K562 (cell line): ENCODE results near the gene SPRY2. TPM values are rescaled to one million over a fixed set of nuclear protein-coding genes. Genes with fewer than 3 reads are reported as not detected.
"Not testable (repeated sequence)": the region's sequence is repeated elsewhere in the genome, so short reads cannot be mapped to it uniquely, and the experiment has no call there.

Experiments used
- ATAC-seq: fragments of 200-7000 bp; cut with Tn5 transposase; 3 replicates; pipeline ENCODE4 v1.9.1; 2020; ENCODE audit warnings: moderate library complexity
- BruUV-seq: library from RNA; stranded (reverse); fragments of 400-500 nt; replicated peaks from 2 replicates; lab custom pipeline; 2021; lab: Mats Ljungman, UMichigan
- CTCF ChIA-PET: fragments of 300-600 bp; formaldehyde crosslinking; extraction: SDS; loops from one replicate; lab custom pipeline; 2021; ENCODE audit warnings: low intra/inter-chr PET ratio; lab: Yijun Ruan, JAX
- POLR2A ChIA-PET: fragments of 300-600, 350-650 bp; sonication (Branson Sonifier 250); formaldehyde crosslinking; extraction: SDS; loops from one replicate; lab custom pipeline; 2021; ENCODE audit warnings: antibody characterized with exemption, inconsistent platforms; lab: Yijun Ruan, JAX
- DNase-seq, 4 experiments: peaks; one replicate each; pipeline versions ENCODE4 v3.0.0 to v3.0.0-alpha.2; 2011 to 2018; ENCODE audit warnings: low spot score in 3 of 4, mixed read lengths in 3 of 4; ENCODE audit errors: extremely low read depth in 1 of 4
- FAIRE-seq: peaks from 2 replicates; lab custom pipeline; 2011; peaks lifted over from hg19 to GRCh38; lab: Jason Lieb, UNC
- H2AFZ ChIP-seq: 2 replicates; pipeline ENCODE4 v1.6.0; 2011; ENCODE audit warnings: low read depth, low read length, control low read depth, inconsistent platforms
- H3K27ac ChIP-seq: fragments of 200-600 bp; 3 replicates; pipeline ENCODE4 v1.8.0; 2011; ENCODE audit warnings: low read depth, mild to moderate bottlenecking, control low read depth, inconsistent platforms, low read length, moderate library complexity, mixed read lengths; ENCODE audit errors: extremely low read depth
- H3K27me3 ChIP-seq, 2 experiments: fragments of 300-600 bp in 1 of 2; 2 replicates in 1 of 2; 3 replicates in 1 of 2; pipeline versions ENCODE4 v1.6.0 to v1.8.0; 2011; ENCODE audit warnings: inconsistent platforms in 2 of 2, low read length in 2 of 2, mild to moderate bottlenecking in 1 of 2, mixed read lengths in 1 of 2, moderate library complexity in 1 of 2; ENCODE audit not compliant: control insufficient read depth in 2 of 2, insufficient read depth in 2 of 2
- H3K36me3 ChIP-seq: fragments of 300-600 bp; 3 replicates; pipeline ENCODE4 v1.8.0; 2011; ENCODE audit warnings: mild to moderate bottlenecking, low read length, inconsistent platforms; ENCODE audit not compliant: control insufficient read depth, insufficient read depth
- H3K4me1 ChIP-seq, 2 experiments: fragments of 200-600 bp in 1 of 2; replicated peaks in 1 of 2; 2 replicates in 1 of 2; 3 replicates in 1 of 2; pipeline versions ENCODE4 v1.5.1 to v1.8.0; 2011; ENCODE audit warnings: inconsistent platforms in 2 of 2, low read length in 2 of 2, mild to moderate bottlenecking in 1 of 2, mixed read lengths in 1 of 2, moderate library complexity in 1 of 2; ENCODE audit not compliant: control insufficient read depth in 2 of 2, insufficient read depth in 2 of 2
- H3K4me2 ChIP-seq: 2 replicates; pipeline ENCODE4 v1.6.1; 2011; ENCODE audit warnings: low read length, control low read depth, inconsistent platforms, mixed read lengths; ENCODE audit not compliant: insufficient read depth
- H3K4me3 ChIP-seq: fragments of 200-600 bp; sonication (generic), shearing (Covaris generic); 2 replicates; pipeline ENCODE4 v1.5.1; 2016; ENCODE audit warnings: control low read depth, inconsistent platforms
- H3K79me2 ChIP-seq: fragments of 200-600 bp; 3 replicates; pipeline ENCODE4 v1.8.0; 2011; ENCODE audit warnings: low read length, inconsistent platforms; ENCODE audit not compliant: control insufficient read depth, insufficient read depth
- H3K9ac ChIP-seq, 2 experiments: 2 replicates each; pipeline versions ENCODE4 v1.6.0 to v1.6.1; 2011; ENCODE audit warnings: low read depth in 2 of 2, low read length in 2 of 2, control low read depth in 1 of 2, inconsistent platforms in 1 of 2, mild to moderate bottlenecking in 1 of 2, mixed read lengths in 1 of 2; ENCODE audit not compliant: insufficient read depth in 1 of 2
- H3K9me1 ChIP-seq: one replicate; pipeline ENCODE4 v1.6.0; 2011; ENCODE audit warnings: inconsistent platforms, mild to moderate bottlenecking, low read length, moderate library complexity; ENCODE audit not compliant: control insufficient read depth, insufficient read depth
- H3K9me3 ChIP-seq: replicated peaks from 2 replicates; pipeline ENCODE4 v1.5.1; 2011; ENCODE audit warnings: low read depth, low read length, inconsistent platforms; ENCODE audit not compliant: control insufficient read depth, insufficient read depth
- H4K20me1 ChIP-seq: replicated peaks from 2 replicates; pipeline ENCODE4 v1.6.1; 2011; ENCODE audit warnings: low read length, inconsistent platforms, mixed read lengths; ENCODE audit not compliant: control insufficient read depth, insufficient read depth
- CHCHD3 ChIP-seq: fragments of 250-450 bp; sonication (Bioruptor Pico); IDR thresholded peaks from 2 replicates; pipeline ENCODE4 v2.1.2; 2022; ENCODE audit warnings: mild to moderate bottlenecking
- HDGF ChIP-seq: fragments of 450-650 bp; IDR thresholded peaks from 2 replicates; pipeline ENCODE4 v1.6.1; 2016
- KDM4B ChIP-seq, 2 experiments: fragments of 450-650 bp in 1 of 2; sonication (generic) in 1 of 2; IDR thresholded peaks; 2 replicates each; pipeline ENCODE4 v1.6.1; 2016 to 2017; ENCODE audit warnings: borderline replicate concordance in 2 of 2, antibody characterized with exemption in 1 of 2, low read depth in 1 of 2, mild to moderate bottlenecking in 1 of 2
- POLR3G ChIP-seq: IDR thresholded peaks from 2 replicates; pipeline ENCODE4 v1.6.1; 2011; ENCODE audit not compliant: insufficient read length, insufficient replicate concordance; ENCODE audit errors: extremely low read depth
- ZFP1 ChIP-seq: fragments of 450-650 bp; formaldehyde crosslinking; IDR thresholded peaks from 2 replicates; pipeline ENCODE4 v1.4.0; 2020; ENCODE audit warnings: mild to moderate bottlenecking, mixed read lengths
- WGBS: fragments of 100-300 bp; shearing (Covaris generic); methylation state at CpG from one replicate; pipeline ENCODE4 v1.1.6; 2016; ENCODE audit warnings: low coverage, mixed read lengths; ENCODE audit not compliant: insufficient coverage; ENCODE audit errors: missing lambda C conversion rate; 5-methylcytosine and 5-hydroxymethylcytosine counted together
- in situ Hi-C: fragments of 300-500 bp; cut with MboI; formaldehyde crosslinking; loops from 4 replicates; pipeline ENCODE4 v1.15.0; 2018; ENCODE audit warnings: inconsistent platforms, mixed read lengths
- intact Hi-C: fragments of 100-400 bp; cut with micrococcal nuclease; formaldehyde crosslinking; loops from 2 replicates; pipeline ENCODE4 v1.14.2; 2022
- polyA plus RNA-seq, 8 experiments: library from polyadenylated mRNA; depleted of rRNA in 4 of 8; stranded (reverse) in 5 of 8; unstranded in 3 of 8; fragments of >200 nt; fragmentation: Nextera tagmentation in 2 of 8; fragmentation: Illumina TruSeq in 1 of 8; extraction: Ambion mirVana in 2 of 8; extraction: Trizol in 1 of 8; gene quantifications; 2 replicates each; pipeline versions ENCODE4 v1.2.1 to v1.2.3, GENCODE V29; 2011 to 2014; ENCODE audit warnings: inconsistent platforms in 1 of 8, missing spikeins in 1 of 8
- total RNA-seq, 7 experiments: library from RNA; depleted of rRNA in 6 of 7; stranded (reverse); fragments of >200 nt in 6 of 7; fragmentation: Illumina TruSeq in 2 of 7; extraction: Trizol in 2 of 7; gene quantifications; 2 replicates each; pipeline versions ENCODE4 v1.2.1 to v1.2.3, GENCODE V29; 2011 to 2021; ENCODE audit warnings: low replicate concordance in 1 of 7
- TF ChIP-seq, protein P1 (sequence below), 2 experiments: fragments of 450-650 bp; conservative IDR thresholded peaks; 2 replicates each; pipeline ENCODE4 v1.6.1; 2017; ENCODE audit warnings: mild to moderate bottlenecking in 2 of 2, moderate library complexity in 2 of 2
- TF ChIP-seq, protein P2 (sequence below), 2 experiments: fragments of 450-650 bp in 1 of 2; sonication (generic) in 1 of 2; formaldehyde crosslinking; conservative IDR thresholded peaks; 2 replicates each; pipeline versions ENCODE4 v1.4.0 to v1.8.1; 2020 to 2022; ENCODE audit warnings: mild to moderate bottlenecking in 1 of 2, missing genetic modification reagents in 1 of 2
- TF ChIP-seq, protein P3 (sequence below): conservative IDR thresholded peaks from 2 replicates; pipeline ENCODE4 v1.6.1; 2011; ENCODE audit warnings: low read depth, mild to moderate bottlenecking, low read length; ENCODE audit not compliant: control insufficient read depth

SPRY2 gene
- total and polyA plus RNA-seq, 9 of the 15 experiments (the other 6 are each of a cell fraction or from before 2014, with no cell fraction given), result 1.8 to 7.8 (median 3.4) TPM

DNA sequence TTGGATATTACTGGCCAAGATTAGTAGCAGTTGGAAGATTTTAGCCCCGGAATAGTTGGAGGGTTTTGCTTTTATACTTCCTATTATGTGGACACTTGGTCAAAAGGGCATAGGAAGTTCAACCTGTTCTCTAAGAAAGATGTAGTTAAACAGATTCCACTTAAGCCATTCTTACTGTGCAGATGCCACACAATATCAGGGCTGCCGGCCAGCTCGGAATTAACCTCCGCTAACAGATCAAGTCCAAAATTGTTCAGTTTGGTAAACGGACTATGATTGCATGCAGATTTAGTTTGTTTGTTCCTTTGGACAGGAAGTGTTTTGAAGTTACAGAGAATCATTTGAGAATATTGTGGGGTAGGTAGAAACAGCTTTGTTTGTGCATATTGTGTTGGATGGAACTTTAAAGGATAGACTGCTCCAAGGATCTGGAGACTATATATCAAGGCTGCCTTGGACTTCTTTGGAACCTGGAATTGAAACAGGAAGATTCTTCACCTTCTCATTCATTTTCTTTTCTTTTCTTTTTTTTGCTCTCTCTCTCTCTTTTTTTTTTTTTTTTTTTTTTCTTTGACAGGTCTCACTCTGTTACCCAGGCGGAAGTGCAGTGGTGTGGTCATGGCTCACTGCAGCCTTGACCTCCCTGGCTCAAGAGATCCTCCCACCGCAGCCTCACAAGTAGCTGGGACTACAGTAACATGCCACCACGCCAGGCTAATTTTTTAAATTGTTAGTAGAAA is 5.0 kb upstream of the SPRY2 start:
- Histone ChIP-seq H3K79me2 (no peaks in the 10 kb centered on the region), H3K4me2 (no peak overlapping the region), H3K27ac (no peak overlapping the region), H3K9me1 (no peaks in the 10 kb centered on the region), H3K27me3 (no peaks in the 10 kb centered on the region), H3K9me3 (no peaks in the 10 kb centered on the region), H4K20me1 (no peaks in the 10 kb centered on the region), H2AFZ (no peak overlapping the region), H3K4me1 (peaks cover 3 to 11% of the 10 kb centered on the region in 2 experiments; a peak in 3 of 5 replicates), H3K4me3 (no peak overlapping the region), H3K9ac (no peak overlapping the region), H3K36me3 (no peaks in the 10 kb centered on the region)
- no TSS peak for BruUV-seq
- 50% methylated on average over 6 of the region's 8 CpGs for WGBS
- ChIA-PET POLR2A (interaction anchor here (0.9 kb wide), 1 partner anchor 9 kb away, joined by 4 read pairs; no protein-coding TSS in a partner anchor), CTCF (no interaction called here)
- no peak for ATAC-seq
- DNase-seq, result no peak
- in situ Hi-C loops (loop anchor here (25.0 kb wide), 1 partner anchor 909 kb away; no protein-coding TSS in a partner anchor), intact Hi-C loops (no loop called here)
- FAIRE-seq, result no peak
- TF ChIP-seq ZFP1 (CRISPR knock-in tag) (no peak), CHCHD3 (CRISPR knock-in tag) (no peak), POLR3G (no peak), KDM4B (IDR thresholded peaks at IDR 0.05; ENCODE audit: borderline replicate concordance in 2 of 2, low read depth in 1 of 2) (no peak), HDGF (no peak)
- TF ChIP-seq, protein P1, sequence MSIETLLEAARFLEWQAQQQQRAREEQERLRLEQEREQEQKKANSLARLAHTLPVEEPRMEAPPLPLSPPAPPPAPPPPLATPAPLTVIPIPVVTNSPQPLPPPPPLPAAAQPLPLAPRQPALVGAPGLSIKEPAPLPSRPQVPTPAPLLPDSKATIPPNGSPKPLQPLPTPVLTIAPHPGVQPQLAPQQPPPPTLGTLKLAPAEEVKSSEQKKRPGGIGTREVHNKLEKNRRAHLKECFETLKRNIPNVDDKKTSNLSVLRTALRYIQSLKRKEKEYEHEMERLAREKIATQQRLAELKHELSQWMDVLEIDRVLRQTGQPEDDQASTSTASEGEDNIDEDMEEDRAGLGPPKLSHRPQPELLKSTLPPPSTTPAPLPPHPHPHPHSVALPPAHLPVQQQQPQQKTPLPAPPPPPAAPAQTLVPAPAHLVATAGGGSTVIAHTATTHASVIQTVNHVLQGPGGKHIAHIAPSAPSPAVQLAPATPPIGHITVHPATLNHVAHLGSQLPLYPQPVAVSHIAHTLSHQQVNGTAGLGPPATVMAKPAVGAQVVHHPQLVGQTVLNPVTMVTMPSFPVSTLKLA (conservative IDR thresholded peaks at IDR 0.05), result no peak
- TF ChIP-seq, protein P2, sequence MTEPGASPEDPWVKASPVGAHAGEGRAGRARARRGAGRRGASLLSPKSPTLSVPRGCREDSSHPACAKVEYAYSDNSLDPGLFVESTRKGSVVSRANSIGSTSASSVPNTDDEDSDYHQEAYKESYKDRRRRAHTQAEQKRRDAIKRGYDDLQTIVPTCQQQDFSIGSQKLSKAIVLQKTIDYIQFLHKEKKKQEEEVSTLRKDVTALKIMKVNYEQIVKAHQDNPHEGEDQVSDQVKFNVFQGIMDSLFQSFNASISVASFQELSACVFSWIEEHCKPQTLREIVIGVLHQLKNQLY (CRISPR knock-in tag; conservative IDR thresholded peaks at IDR 0.05), result no peak
- TF ChIP-seq, protein P3, sequence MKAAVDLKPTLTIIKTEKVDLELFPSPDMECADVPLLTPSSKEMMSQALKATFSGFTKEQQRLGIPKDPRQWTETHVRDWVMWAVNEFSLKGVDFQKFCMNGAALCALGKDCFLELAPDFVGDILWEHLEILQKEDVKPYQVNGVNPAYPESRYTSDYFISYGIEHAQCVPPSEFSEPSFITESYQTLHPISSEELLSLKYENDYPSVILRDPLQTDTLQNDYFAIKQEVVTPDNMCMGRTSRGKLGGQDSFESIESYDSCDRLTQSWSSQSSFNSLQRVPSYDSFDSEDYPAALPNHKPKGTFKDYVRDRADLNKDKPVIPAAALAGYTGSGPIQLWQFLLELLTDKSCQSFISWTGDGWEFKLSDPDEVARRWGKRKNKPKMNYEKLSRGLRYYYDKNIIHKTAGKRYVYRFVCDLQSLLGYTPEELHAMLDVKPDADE, result no peak

DNA sequence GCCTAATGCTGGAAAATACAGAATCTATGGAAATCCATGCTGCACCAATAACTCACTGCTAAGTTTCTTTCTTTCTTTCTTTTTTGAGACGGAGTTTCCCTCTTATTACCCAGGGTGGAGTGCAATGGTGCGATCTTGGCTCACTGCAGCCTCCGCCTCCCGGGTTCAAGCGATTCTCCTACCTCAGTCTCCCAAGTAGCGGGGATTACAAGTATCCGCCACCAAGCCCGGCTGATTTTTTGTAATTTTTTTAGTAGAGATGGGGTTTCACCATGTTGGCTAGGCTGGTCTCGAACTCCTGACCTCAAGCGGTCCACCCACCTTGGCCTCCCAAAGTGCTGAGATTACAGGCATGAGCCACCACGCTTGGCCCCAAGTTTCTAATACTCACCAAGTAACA is 3.1 kb upstream of the SPRY2 start:
- in situ Hi-C loops, result loop anchor here (25.0 kb wide), 1 partner anchor 907 kb away; no protein-coding TSS in a partner anchor

More for the DNA sequence above, 3.1 kb upstream of the SPRY2 start:
- Histone ChIP-seq H3K79me2 (peaks cover 17% of the 10 kb centered on the region), H3K4me1 (peaks cover 3 to 19% of the 10 kb centered on the region in 2 experiments; a peak in 3 of 5 replicates)
- H3K27ac ChIP-seq, ATAC-seq, CTCF ChIA-PET, H3K9me1 ChIP-seq, POLR2A ChIA-PET, H3K9ac ChIP-seq, H3K4me3 ChIP-seq, H3K9me3 ChIP-seq, DNase-seq, FAIRE-seq, H3K36me3 ChIP-seq, BruUV-seq, H4K20me1 ChIP-seq, H3K4me2 ChIP-seq, intact Hi-C loops, H2AFZ ChIP-seq, H3K27me3 ChIP-seq: not testable (repeated sequence)
- 87% methylated on average over 11 of the region's 11 CpGs for WGBS
